Raji (cell line): ENCODE results near the gene TJP2.

Experiments
- POLR2A ChIP-seq: IDR thresholded peaks from 2 replicates; pipeline ENCODE4 v1.6.1; 2011; ENCODE audit warnings: low read depth, low read length, control low read depth; ENCODE audit not compliant: insufficient read depth

The TJP2 gene

GRCh38 chr9:69149321-69149807 is 24.7 kb upstream of the TJP2 start:
- TF ChIP-seq POLR2A: no peak

- no peak for TF ChIP-seq POLR2A
These were observed 22.6 kb upstream of the TJP2 start for GRCh38 chr9:69151506-69151905.

GRCh38 chr9:69153707-69154521 is 20.2 kb upstream of the TJP2 start:
- TF ChIP-seq POLR2A: no peak

- peak; percentile 31; the same call in 1 of the 2 replicates for TF ChIP-seq POLR2A
These were observed 18.6 kb upstream of the TJP2 start for GRCh38 chr9:69155341-69156030.

- TF ChIP-seq POLR2A: no peak
These were observed 16.2 kb upstream of the TJP2 start for GRCh38 chr9:69157751-69158466.

- no peak for TF ChIP-seq POLR2A
These were observed 15.6 kb upstream of the TJP2 start for GRCh38 chr9:69158471-69158870.

GRCh38 chr9:69165581-69165980 is 8.5 kb upstream of the TJP2 start:
- TF ChIP-seq POLR2A: no peak

- no peak for TF ChIP-seq POLR2A
These were observed 5.3 kb upstream of the TJP2 start for GRCh38 chr9:69168709-69169217.

- no peak for TF ChIP-seq POLR2A
These were observed 3.8 kb upstream of the TJP2 start for GRCh38 chr9:69170231-69170630.

- no peak for TF ChIP-seq POLR2A
These were observed 3.0 kb upstream of the TJP2 start for GRCh38 chr9:69171049-69171448.

GRCh38 chr9:69171517-69171916 is 2.6 kb upstream of the TJP2 start:
- no peak for TF ChIP-seq POLR2A

- TF ChIP-seq POLR2A: no peak
These were observed 1.2 kb upstream of the TJP2 start for GRCh38 chr9:69172895-69173294.

- 0 out of 2 replicates have a peak, but pooled peaks have one; percentile 36 for TF ChIP-seq POLR2A
These were observed 583 bp upstream of the TJP2 start for GRCh38 chr9:69173497-69173890.

- no peak for TF ChIP-seq POLR2A
These were observed 763 bp downstream of the TJP2 start for GRCh38 chr9:69174616-69175463.

GRCh38 chr9:69175486-69175885 is 1.4 kb downstream of the TJP2 start:
- 0 out of 2 replicates have a peak, but pooled peaks have one; percentile 16 for TF ChIP-seq POLR2A
